WTC11 (cell line): ENCODE measurements around the gene TEX12. TPM values are rescaled to one million over a fixed set of nuclear protein-coding genes. Genes with fewer than 3 reads are reported as not detected.

Experiments
- ATAC-seq: fragments of 200-7000 bp; cut with Tn5 transposase; 2 replicates; pipeline ENCODE4 v1.10.0; 2021; ENCODE audit warnings: mild to moderate bottlenecking, moderate library complexity
- CTCF ChIA-PET: fragments of 300-600 bp; sonication (Branson Sonifier 250); formaldehyde crosslinking; loops from one replicate; lab custom pipeline; 2021; ENCODE audit warnings: antibody characterized with exemption; lab: Charles Lee
- POLR2A ChIA-PET: fragments of 350-600 bp; sonication (Branson Sonifier 250); formaldehyde crosslinking; loops from one replicate; lab custom pipeline; 2021; ENCODE audit warnings: antibody characterized with exemption; lab: Charles Lee
- DNase-seq: peaks from one replicate; pipeline ENCODE4 v3.0.0; 2021; ENCODE audit warnings: low spot score
- H3K27ac Mint-ChIP-seq: 2 replicates; pipeline ENCODE4 v1.8.0; 2021; ENCODE audit warnings: mixed read lengths
- H3K27me3 Mint-ChIP-seq: 2 replicates; pipeline ENCODE4 v1.8.0; 2021; ENCODE audit warnings: low read depth, mild to moderate bottlenecking, moderate library complexity, mixed read lengths
- H3K36me3 Mint-ChIP-seq: 2 replicates; pipeline ENCODE4 v1.8.0; 2021; ENCODE audit warnings: mixed read lengths
- H3K4me1 Mint-ChIP-seq: 2 replicates; pipeline ENCODE4 v1.8.0; 2022; ENCODE audit warnings: mixed read lengths
- H3K4me3 Mint-ChIP-seq: 2 replicates; pipeline ENCODE4 v1.8.0; 2021; ENCODE audit warnings: mild to moderate bottlenecking, moderate library complexity, mixed read lengths
- H3K9me3 Mint-ChIP-seq: 2 replicates; pipeline ENCODE4 v1.8.0; 2021; ENCODE audit warnings: mixed read lengths
- ARID4B ChIP-seq: sonication (generic); formaldehyde crosslinking; IDR thresholded peaks from 2 replicates; pipeline ENCODE4 v1.8.0; 2023; ENCODE audit warnings: missing genetic modification reagents, mild to moderate bottlenecking, borderline replicate concordance
- ATF3 ChIP-seq: sonication (generic); formaldehyde crosslinking; conservative IDR thresholded peaks from 2 replicates; pipeline ENCODE4 v1.8.1; 2022; ENCODE audit warnings: mild to moderate bottlenecking, missing genetic modification reagents
- CBFB ChIP-seq: sonication (generic); formaldehyde crosslinking; IDR thresholded peaks from 2 replicates; pipeline ENCODE4 v1.8.1; 2022; ENCODE audit warnings: mild to moderate bottlenecking, low read depth, missing genetic modification reagents
- CDX4 ChIP-seq: fragments of 250-450 bp; sonication (Bioruptor Pico); IDR thresholded peaks from 2 replicates; pipeline ENCODE4 v1.9.0; 2021; ENCODE audit warnings: moderate library complexity, mild to moderate bottlenecking, inconsistent platforms, borderline replicate concordance
- E2F5 ChIP-seq: sonication (generic); formaldehyde crosslinking; IDR thresholded peaks from 2 replicates; pipeline ENCODE4 v1.8.1; 2022; ENCODE audit warnings: mild to moderate bottlenecking, moderate library complexity, missing genetic modification reagents
- HMGXB4 ChIP-seq: sonication (generic); formaldehyde crosslinking; IDR thresholded peaks from 2 replicates; pipeline ENCODE4 v1.8.1; 2023; ENCODE audit warnings: mild to moderate bottlenecking, moderate library complexity, missing genetic modification reagents
- IRF1 ChIP-seq: sonication (generic); formaldehyde crosslinking; IDR thresholded peaks from 2 replicates; pipeline ENCODE4 v1.8.0; 2023; ENCODE audit warnings: missing genetic modification reagents
- KAT7 ChIP-seq: sonication (generic); formaldehyde crosslinking; IDR thresholded peaks from 2 replicates; pipeline ENCODE4 v1.8.1; 2023; ENCODE audit warnings: missing genetic modification reagents, mild to moderate bottlenecking, borderline replicate concordance
- NR1H2 ChIP-seq: sonication (generic); formaldehyde crosslinking; IDR thresholded peaks from 2 replicates; pipeline ENCODE4 v1.9.0; 2021; ENCODE audit warnings: mild to moderate bottlenecking, moderate library complexity, missing genetic modification reagents
- PRRX2 ChIP-seq: fragments of 250-450 bp; sonication (Bioruptor Pico); IDR thresholded peaks from 2 replicates; pipeline ENCODE4 v1.8.0; 2021; ENCODE audit warnings: mild to moderate bottlenecking
- SMAD4 ChIP-seq: sonication (generic); formaldehyde crosslinking; IDR thresholded peaks from 2 replicates; pipeline ENCODE4 v1.8.0; 2022; ENCODE audit warnings: mild to moderate bottlenecking, missing genetic modification reagents
- SP1 ChIP-seq: sonication (generic); formaldehyde crosslinking; conservative IDR thresholded peaks from 2 replicates; pipeline ENCODE4 v1.8.1; 2022; ENCODE audit warnings: missing genetic modification reagents
- STAT6 ChIP-seq: sonication (generic); formaldehyde crosslinking; conservative IDR thresholded peaks from 2 replicates; pipeline ENCODE4 v1.8.1; 2023; ENCODE audit warnings: mild to moderate bottlenecking, low read depth, missing genetic modification reagents, moderate library complexity
- TCF7 ChIP-seq: sonication (generic); formaldehyde crosslinking; IDR thresholded peaks from 2 replicates; pipeline ENCODE4 v1.8.0; 2022; ENCODE audit warnings: mild to moderate bottlenecking, low read depth, missing genetic modification reagents, moderate library complexity
- ZNF121 ChIP-seq: sonication (generic); formaldehyde crosslinking; IDR thresholded peaks from 2 replicates; pipeline ENCODE4 v1.8.0; 2023; ENCODE audit warnings: missing genetic modification reagents
- ZNF416 ChIP-seq: fragments of 250-450 bp; sonication (Bioruptor Pico); IDR thresholded peaks from 2 replicates; pipeline ENCODE4 v1.9.0; 2021; ENCODE audit warnings: mild to moderate bottlenecking, inconsistent platforms
- ZNF423 ChIP-seq: fragments of 250-450 bp; sonication (Bioruptor Pico); IDR thresholded peaks from 2 replicates; pipeline ENCODE4 v2.1.2; 2022; ENCODE audit warnings: mild to moderate bottlenecking, moderate library complexity
- ZNF532 ChIP-seq: fragments of 250-450 bp; sonication (Bioruptor Pico); IDR thresholded peaks from 2 replicates; pipeline ENCODE4 v1.9.0; 2021; ENCODE audit warnings: mild to moderate bottlenecking, borderline replicate concordance
- total RNA-seq: library from RNA; stranded (reverse); gene quantifications from 3 replicates; pipeline ENCODE4 v1.2.3, GENCODE V29; 2021

Gene TEX12
- total RNA-seq, 1 experiment from 2014 or later: not detected

- Mint-ChIP-seq H3K27ac (no peak overlapping the region), H3K36me3 (no peaks in the 10 kb centered on the region), H3K27me3 (no peaks in the 10 kb centered on the region), H3K4me1 (no peaks in the 10 kb centered on the region), H3K4me3 (no peak overlapping the region), H3K9me3 (no peaks in the 10 kb centered on the region)
- CTCF ChIA-PET: interaction anchor here (1.0 kb wide), 1 partner anchor 21 kb away, joined by 4 read pairs; no protein-coding TSS in a partner anchor
- no peak for ATAC-seq
- POLR2A ChIA-PET: no interaction called here
- TF ChIP-seq ZNF532 (CRISPR knock-in tag) (no peak), CBFB (CRISPR knock-in tag) (no peak), ARID4B (CRISPR knock-in tag) (no peak), PRRX2 (CRISPR knock-in tag) (no peak), E2F5 (CRISPR knock-in tag) (no peak), HMGXB4 (no peak), SMAD4 (CRISPR knock-in tag) (no peak), NR1H2 (no peak), SP1 (CRISPR knock-in tag) (no peak)
- DNase-seq: no peak
Observed at GRCh38 chr11:112134473-112134872, 32.7 kb upstream of the TEX12 start.

- CTCF ChIA-PET: interaction anchor here (1.1 kb wide), 1 partner anchor 21 kb away, joined by 4 read pairs; no protein-coding TSS in a partner anchor
- ATAC-seq (no peak), DNase-seq (no peak)
- H3K27me3 Mint-ChIP-seq: no peaks in the 10 kb centered on the region
- no peaks in the 10 kb centered on the region for H3K36me3 Mint-ChIP-seq
- no peak overlapping the region for H3K27ac Mint-ChIP-seq
- no peaks in the 10 kb centered on the region for H3K4me1 Mint-ChIP-seq
- POLR2A ChIA-PET: interaction anchor here (0.5 kb wide), 1 partner anchor 595 kb away, joined by 3 read pairs; no protein-coding TSS in a partner anchor
- H3K9me3 Mint-ChIP-seq: no peaks in the 10 kb centered on the region; the same call in 1 of the 2 replicates
- H3K4me3 Mint-ChIP-seq: no peak overlapping the region
- TF ChIP-seq ATF3 (CRISPR knock-in tag) (no peak), ZNF423 (CRISPR knock-in tag) (no peak), KAT7 (CRISPR knock-in tag) (no peak), CDX4 (CRISPR knock-in tag) (no peak), IRF1 (CRISPR knock-in tag) (no peak), ZNF416 (CRISPR knock-in tag) (no peak), TCF7 (CRISPR knock-in tag) (no peak), STAT6 (CRISPR knock-in tag) (no peak), ZNF121 (CRISPR knock-in tag) (no peak), E2F5 (CRISPR knock-in tag) (no peak)
Observed at GRCh38 chr11:112143597-112143996, 23.6 kb upstream of the TEX12 start.
